Right lobe of liver (tissue), 4 donors: Measurements from ENCODE around the gene MTMR4.

Source experiments
- POLR2A ChIP-seq: fragments of 450-650 bp; IDR thresholded peaks from one replicate; pipeline ENCODE4 v1.6.1; 2017; ENCODE audit warnings: antibody characterized with exemption, mild to moderate bottlenecking
- TF ChIP-seq, protein P1 (sequence below), 4 donors: fragments of 200-600 bp in 3 of 4; fragments of 450-650 bp in 1 of 4; IDR thresholded peaks; one replicate each; pipeline versions ENCODE4 v1.5.1 to v1.8.0; 2016 to 2022; ENCODE audit warnings: antibody characterized with exemption in 4 of 4, mild to moderate bottlenecking in 2 of 4
- donor health status: DM: no; HTN: no; CAD: no.
- donor health status: DM: no; HTN: no; CAD: no.
- donor health status: DM: no; HTN: yes; CAD: no.

DNA sequence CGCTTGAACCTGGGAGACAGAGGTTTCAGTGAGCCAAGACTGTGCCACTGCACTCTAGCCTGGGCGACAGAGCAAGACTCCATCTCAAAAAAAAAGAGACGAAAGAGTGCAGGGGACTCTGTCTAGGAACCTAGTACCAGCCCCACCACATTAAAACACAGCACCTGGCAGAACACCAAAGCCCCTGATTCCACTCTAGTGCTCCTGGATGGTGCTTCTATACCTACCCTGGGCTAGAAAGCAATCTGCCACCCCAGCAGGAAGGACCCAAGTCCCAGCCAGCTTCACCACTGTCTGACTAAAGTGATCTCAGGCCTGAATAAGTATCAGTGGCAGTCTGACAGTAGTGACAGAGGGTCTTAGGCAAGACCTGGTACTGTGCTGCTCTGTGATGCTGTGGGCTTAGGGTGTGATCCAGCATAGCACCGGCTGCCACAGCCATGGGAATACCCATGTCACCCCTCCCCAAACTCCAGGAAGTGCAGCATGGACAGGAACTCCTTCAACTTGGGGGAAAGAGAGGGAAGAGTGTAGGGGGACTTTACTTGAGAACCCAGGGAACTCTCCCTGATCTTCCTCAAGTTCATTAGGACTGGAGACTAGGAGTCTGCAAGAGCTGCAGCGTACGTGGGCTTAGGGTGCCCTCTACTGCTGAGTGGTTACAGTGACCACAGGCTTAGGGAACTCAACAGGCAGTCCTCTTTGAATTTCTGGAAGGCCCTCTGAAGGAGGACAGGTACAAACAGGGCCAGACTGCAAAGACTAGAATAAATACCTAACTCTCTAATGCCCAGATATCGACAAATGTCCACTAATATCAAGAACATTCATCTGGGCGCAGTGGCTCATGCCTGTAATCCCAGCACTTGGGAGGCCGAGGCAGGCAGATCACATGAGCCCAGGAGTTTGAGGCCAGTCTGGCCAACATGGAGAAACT lies 67.1 kb downstream of the MTMR4 start:
- TF ChIP-seq, protein P1, sequence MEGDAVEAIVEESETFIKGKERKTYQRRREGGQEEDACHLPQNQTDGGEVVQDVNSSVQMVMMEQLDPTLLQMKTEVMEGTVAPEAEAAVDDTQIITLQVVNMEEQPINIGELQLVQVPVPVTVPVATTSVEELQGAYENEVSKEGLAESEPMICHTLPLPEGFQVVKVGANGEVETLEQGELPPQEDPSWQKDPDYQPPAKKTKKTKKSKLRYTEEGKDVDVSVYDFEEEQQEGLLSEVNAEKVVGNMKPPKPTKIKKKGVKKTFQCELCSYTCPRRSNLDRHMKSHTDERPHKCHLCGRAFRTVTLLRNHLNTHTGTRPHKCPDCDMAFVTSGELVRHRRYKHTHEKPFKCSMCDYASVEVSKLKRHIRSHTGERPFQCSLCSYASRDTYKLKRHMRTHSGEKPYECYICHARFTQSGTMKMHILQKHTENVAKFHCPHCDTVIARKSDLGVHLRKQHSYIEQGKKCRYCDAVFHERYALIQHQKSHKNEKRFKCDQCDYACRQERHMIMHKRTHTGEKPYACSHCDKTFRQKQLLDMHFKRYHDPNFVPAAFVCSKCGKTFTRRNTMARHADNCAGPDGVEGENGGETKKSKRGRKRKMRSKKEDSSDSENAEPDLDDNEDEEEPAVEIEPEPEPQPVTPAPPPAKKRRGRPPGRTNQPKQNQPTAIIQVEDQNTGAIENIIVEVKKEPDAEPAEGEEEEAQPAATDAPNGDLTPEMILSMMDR (IDR thresholded peaks at IDR 0.05): peak; percentile 81 to 90 (median 82)
- TF ChIP-seq POLR2A: no peak
